Activated CD8-positive, alpha-beta T cell treated with anti-CD3 and anti-CD28 coated beads, Interleukin-2, amount 10 ng/mL, durations not matched to agents 7 days and 5 days (primary cell): Measurements from ENCODE around the gene SLC23A2. TPM values are rescaled to one million over a fixed set of nuclear protein-coding genes. Genes with fewer than 3 reads are reported as not detected.
"Not testable (repeated sequence)": the region's sequence is repeated elsewhere in the genome, so short reads cannot be mapped to it uniquely, and the experiment has no call there.

Experiments used
- ATAC-seq: fragments of 150-1000 bp; cut with Tn5 transposase; one replicate; pipeline ENCODE4 v1.10.0; 2021; ENCODE audit warnings: moderate library complexity
- CTCF ChIA-PET: fragments of 350-600 bp; sonication (Branson Sonifier 250); formaldehyde crosslinking; loops from one replicate; lab custom pipeline; 2021; ENCODE audit warnings: antibody characterized with exemption; lab: Charles Lee
- POLR2A ChIA-PET: fragments of 350-600 bp; sonication (Branson Sonifier 250); formaldehyde crosslinking; loops from one replicate; lab custom pipeline; 2021; ENCODE audit warnings: antibody characterized with exemption; lab: Charles Lee
- DNase-seq: peaks from one replicate; pipeline ENCODE4 v3.0.0-alpha.2; 2020
- H3K27ac Mint-ChIP-seq: one replicate; pipeline ENCODE4 v1.8.0; 2021; ENCODE audit warnings: mild to moderate bottlenecking, mixed read lengths
- H3K27me3 Mint-ChIP-seq: one replicate; pipeline ENCODE4 v1.8.0; 2021; ENCODE audit warnings: low read depth, mixed read lengths
- H3K36me3 Mint-ChIP-seq: one replicate; pipeline ENCODE4 v1.8.0; 2021; ENCODE audit warnings: low read depth, mixed read lengths
- H3K4me1 Mint-ChIP-seq: one replicate; pipeline ENCODE4 v1.8.0; 2021; ENCODE audit warnings: low read depth, mixed read lengths
- H3K4me3 Mint-ChIP-seq: one replicate; pipeline ENCODE4 v1.8.0; 2021; ENCODE audit warnings: mild to moderate bottlenecking, mixed read lengths
- H3K9me3 Mint-ChIP-seq: one replicate; pipeline ENCODE4 v1.8.0; 2022; ENCODE audit warnings: mixed read lengths; ENCODE audit not compliant: insufficient read depth
- total RNA-seq, 2 experiments: library from RNA; stranded (reverse); gene quantifications; one replicate each; pipeline ENCODE4 v1.2.3, GENCODE V29; 2021

Gene SLC23A2
- total RNA-seq, 2 experiments from 2014 or later, result 14.7 to 16.7 TPM

DNA sequence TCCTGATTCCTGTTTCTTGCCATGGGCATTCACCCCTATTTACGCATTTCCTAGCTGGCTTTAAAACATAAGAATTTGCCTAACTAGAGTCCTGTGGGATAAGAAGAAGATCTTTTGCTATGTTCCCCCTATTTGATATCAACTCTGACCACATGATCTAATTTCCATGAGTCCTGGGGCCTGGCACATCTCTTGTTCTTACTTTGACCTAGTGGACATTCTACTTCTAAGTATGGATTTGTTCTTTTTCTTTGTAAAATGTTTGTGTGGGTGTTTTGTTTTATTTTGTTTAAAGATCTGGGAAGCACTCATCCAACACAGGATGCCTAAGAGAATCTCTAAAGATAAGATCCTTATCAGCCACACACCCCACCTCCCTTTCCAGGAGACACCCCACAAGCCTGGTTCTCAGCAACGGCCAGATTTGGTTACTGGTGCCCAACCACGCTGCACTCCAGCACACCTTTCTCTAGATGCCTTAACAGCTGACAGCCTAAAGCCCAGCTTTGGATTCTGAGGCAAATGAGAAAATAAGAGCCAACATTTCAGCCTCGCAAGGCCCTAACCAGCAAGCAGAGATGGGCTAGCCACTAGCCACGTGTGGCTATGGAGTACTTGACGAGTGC is 74.7 kb downstream of the SLC23A2 start:
- Mint-ChIP-seq H3K27ac (no peak overlapping the region), H3K36me3 (peaks cover 10% of the 10 kb centered on the region), H3K4me1 (peaks cover 16% of the 10 kb centered on the region), H3K27me3 (no peaks in the 10 kb centered on the region), H3K4me3 (no peak overlapping the region), H3K9me3 (no peaks in the 10 kb centered on the region)
- POLR2A ChIA-PET, result no interaction called here
- CTCF ChIA-PET, result interaction anchor here (0.7 to 1.2 kb wide), 2 partner anchors 29 to 320 kb away, joined by 3 to 4 read pairs; no protein-coding TSS in a partner anchor
- DNase-seq (no peak), ATAC-seq (no peak)

- Mint-ChIP-seq H3K27ac (peak overlapping the region; percentile 7), H3K4me1 (peaks cover 16% of the 10 kb centered on the region), H3K36me3 (peaks cover 8% of the 10 kb centered on the region), H3K4me3 (no peak overlapping the region), H3K27me3 (no peaks in the 10 kb centered on the region), H3K9me3 (no peaks in the 10 kb centered on the region)
- ATAC-seq, result no peak
- DNase-seq, result no peak
- ChIA-PET POLR2A (no interaction called here), CTCF (interaction anchor here (0.7 kb wide), 1 partner anchor 320 kb away, joined by 3 read pairs; no protein-coding TSS in a partner anchor)
Observed at GRCh38 chr20:4925842-4926530, 75.3 kb downstream of the SLC23A2 start.

GRCh38 chr20:4924446-4924845 is 76.9 kb downstream of the SLC23A2 start:
- ChIA-PET POLR2A (no interaction called here), CTCF (no interaction called here)
- peak overlapping the region; percentile 31 for H3K27ac Mint-ChIP-seq
- no peaks in the 10 kb centered on the region for H3K27me3 Mint-ChIP-seq
- peaks cover 6% of the 10 kb centered on the region for H3K36me3 Mint-ChIP-seq
- no peak for ATAC-seq
- H3K4me1 Mint-ChIP-seq, result peaks cover 13% of the 10 kb centered on the region
- H3K9me3 Mint-ChIP-seq, result no peaks in the 10 kb centered on the region
- DNase-seq, result no peak
- no peak overlapping the region for H3K4me3 Mint-ChIP-seq

DNA sequence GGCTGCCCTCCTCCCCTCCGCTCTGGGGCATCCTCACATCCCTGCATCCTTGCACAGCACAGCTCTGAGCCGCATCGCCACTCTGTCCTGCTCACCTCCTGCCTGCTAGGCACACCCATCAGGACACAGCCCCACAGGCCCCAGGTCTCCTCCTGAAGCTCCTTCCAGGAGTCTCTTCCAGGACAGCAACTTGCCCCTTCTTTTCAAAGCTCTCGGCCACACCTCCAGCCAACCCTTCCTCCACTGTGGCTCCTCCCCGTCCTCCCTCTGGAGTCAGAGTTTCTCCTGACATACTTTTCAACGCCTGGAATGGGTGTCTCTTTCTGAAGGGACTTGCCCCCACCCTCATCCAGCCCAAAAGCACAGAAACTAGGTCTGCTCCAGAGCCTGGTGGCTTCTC is 77.3 kb downstream of the SLC23A2 start:
- CTCF ChIA-PET, result no interaction called here
- Mint-ChIP-seq H3K4me3 (no peak overlapping the region), H3K4me1 (peaks cover 13% of the 10 kb centered on the region), H3K27me3 (no peaks in the 10 kb centered on the region), H3K27ac (peak overlapping the region; percentile 31), H3K9me3 (no peaks in the 10 kb centered on the region), H3K36me3 (peaks cover 6% of the 10 kb centered on the region)
- POLR2A ChIA-PET, result no interaction called here
- ATAC-seq (no peak), DNase-seq (no peak)

DNA sequence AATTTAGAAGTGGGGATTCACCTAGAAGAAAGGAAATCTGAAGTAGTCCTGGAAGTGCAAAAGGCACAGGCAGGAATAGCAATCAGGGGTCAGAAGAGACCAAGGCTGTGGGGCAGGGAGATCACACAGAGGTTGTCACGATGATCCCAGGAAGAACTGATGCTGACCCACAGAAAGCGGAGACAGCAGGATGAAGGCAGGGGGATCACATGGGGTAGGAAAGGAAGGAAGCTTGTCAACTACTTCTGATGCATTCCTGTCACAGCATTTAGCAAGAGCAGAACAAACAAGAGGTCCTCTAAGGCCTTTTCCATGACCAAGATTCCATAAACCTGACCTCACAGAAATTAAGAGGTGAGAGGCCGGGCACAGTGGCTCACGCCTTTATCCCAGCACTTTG is 79.1 kb downstream of the SLC23A2 start:
- H3K4me3 Mint-ChIP-seq, result no peak overlapping the region
- DNase-seq (no peak), ATAC-seq (no peak)
- CTCF ChIA-PET, result no interaction called here
- peaks cover 7% of the 10 kb centered on the region for H3K4me1 Mint-ChIP-seq
- H3K36me3 Mint-ChIP-seq, result peaks cover 6% of the 10 kb centered on the region
- POLR2A ChIA-PET, result no interaction called here
- H3K9me3 Mint-ChIP-seq, result no peaks in the 10 kb centered on the region
- no peaks in the 10 kb centered on the region for H3K27me3 Mint-ChIP-seq
- no peak overlapping the region for H3K27ac Mint-ChIP-seq

DNA sequence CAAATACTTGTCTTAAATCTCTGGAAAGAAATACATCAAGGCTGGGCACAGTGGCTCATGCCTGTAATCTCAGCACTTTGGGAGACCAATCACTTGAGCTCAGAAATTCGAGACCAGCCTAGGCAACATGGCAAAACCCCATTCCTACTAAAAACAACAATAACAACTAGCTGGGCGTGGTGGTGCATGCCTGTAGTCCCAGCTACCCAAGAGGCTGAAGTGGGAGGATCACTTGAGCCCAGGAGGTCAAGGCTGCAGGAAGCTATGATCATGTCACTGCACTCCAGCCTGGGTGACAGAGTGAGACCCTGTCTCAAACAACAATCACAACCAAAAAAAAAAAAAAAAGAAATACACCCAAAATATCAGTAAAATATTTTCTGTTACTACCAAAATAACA is 80.0 kb downstream of the SLC23A2 start:
- POLR2A ChIA-PET, DNase-seq, H3K36me3 Mint-ChIP-seq, H3K4me3 Mint-ChIP-seq, H3K9me3 Mint-ChIP-seq, ATAC-seq, CTCF ChIA-PET, H3K27me3 Mint-ChIP-seq, H3K27ac Mint-ChIP-seq, H3K4me1 Mint-ChIP-seq: not testable (repeated sequence)

DNA sequence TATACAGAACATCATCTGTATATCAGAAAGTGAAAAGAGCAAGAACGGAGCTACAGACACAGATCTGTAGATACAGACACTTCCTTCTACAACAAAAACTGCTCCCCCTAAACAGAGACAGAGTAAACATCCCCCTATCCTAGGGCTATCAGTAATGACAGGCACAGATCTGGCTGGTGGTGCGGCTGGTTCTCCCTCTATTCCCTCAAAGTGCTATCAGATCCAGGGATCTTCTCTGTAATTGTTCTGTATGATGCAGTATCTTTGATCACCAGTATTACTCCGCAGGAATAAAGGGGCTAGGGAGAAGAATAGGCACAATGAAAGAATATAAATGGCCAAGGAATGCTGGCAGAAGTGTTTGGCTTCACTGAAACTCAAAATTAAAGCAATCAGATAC is 80.7 kb downstream of the SLC23A2 start:
- POLR2A ChIA-PET, result no interaction called here

GRCh38 chr20:4920131-4920530 is 81.2 kb downstream of the SLC23A2 start:
- Mint-ChIP-seq H3K9me3 (no peaks in the 10 kb centered on the region), H3K4me3 (no peak overlapping the region), H3K4me1 (no peaks in the 10 kb centered on the region), H3K36me3 (peaks cover 2% of the 10 kb centered on the region), H3K27ac (no peak overlapping the region), H3K27me3 (no peaks in the 10 kb centered on the region)
- CTCF ChIA-PET, result no interaction called here
- DNase-seq (no peak), ATAC-seq (no peak)
- POLR2A ChIA-PET, result no interaction called here

More for the DNA sequence above, 80.7 kb downstream of the SLC23A2 start:
- Mint-ChIP-seq H3K9me3 (no peaks in the 10 kb centered on the region), H3K27ac (no peak overlapping the region), H3K27me3 (no peaks in the 10 kb centered on the region), H3K4me3 (no peak overlapping the region), H3K4me1 (no peaks in the 10 kb centered on the region), H3K36me3 (peaks cover 5% of the 10 kb centered on the region)
- ATAC-seq (no peak), DNase-seq (no peak)
- CTCF ChIA-PET, result no interaction called here

DNA sequence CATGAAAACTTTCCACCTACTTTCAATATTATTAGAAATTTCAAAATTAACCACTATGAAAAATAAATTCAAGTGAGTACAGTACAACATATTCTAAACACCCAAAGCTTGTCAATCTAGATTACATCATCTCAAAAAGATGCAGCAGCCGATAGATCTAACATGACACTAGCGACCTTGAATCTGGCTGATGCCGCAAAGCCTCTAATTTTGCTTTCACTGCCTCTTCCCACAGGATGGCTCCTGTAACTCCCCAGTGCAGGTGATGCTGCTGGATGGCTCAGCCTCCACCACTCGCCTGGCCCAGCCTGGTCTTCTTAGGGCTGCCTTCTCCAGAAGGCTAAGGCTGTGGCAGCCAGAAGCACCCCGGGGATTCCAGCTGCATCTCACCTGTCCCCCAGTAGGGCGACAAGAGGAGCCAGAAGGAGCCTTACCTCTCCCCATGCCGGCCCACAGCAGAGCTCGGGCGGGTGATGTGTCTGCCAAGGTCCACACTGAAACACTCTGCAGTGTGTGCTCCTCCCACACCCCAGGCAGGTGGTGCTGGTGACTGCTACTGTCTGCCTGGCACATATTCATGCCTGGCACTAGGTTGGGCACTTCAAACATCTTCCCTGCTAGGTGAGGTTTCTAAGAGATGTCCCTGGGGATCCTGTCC is 82.1 kb downstream of the SLC23A2 start:
- Mint-ChIP-seq H3K27ac (no peak overlapping the region), H3K9me3 (no peaks in the 10 kb centered on the region)
- no peak for ATAC-seq

DNA sequence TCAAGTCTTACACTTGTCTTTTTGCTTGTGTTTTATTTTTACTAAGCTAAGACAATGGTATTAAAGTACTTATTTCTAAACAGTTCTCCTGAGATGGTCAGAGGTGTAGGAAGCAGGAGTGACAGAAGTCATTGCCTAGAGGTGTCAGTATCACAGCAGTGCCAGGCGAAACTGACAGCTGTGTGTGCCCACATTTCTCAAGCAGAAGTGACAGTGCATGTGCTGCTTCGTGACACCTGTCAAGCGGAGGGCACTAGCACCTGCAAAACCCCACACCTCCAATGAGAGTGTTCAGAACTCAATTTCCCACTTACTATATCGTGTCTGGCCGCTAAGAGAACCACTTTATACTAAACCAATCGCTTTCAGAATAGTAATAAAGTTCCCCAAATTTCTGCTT is 82.8 kb downstream of the SLC23A2 start:
- Mint-ChIP-seq H3K27ac (no peak overlapping the region), H3K4me1 (no peaks in the 10 kb centered on the region), H3K4me3 (no peak overlapping the region), H3K36me3 (peaks cover 2% of the 10 kb centered on the region), H3K9me3 (no peaks in the 10 kb centered on the region), H3K27me3 (no peaks in the 10 kb centered on the region)
- CTCF ChIA-PET, result interaction anchor here (1.5 kb wide), 1 partner anchor 37 kb away, joined by 7 read pairs; no protein-coding TSS in a partner anchor
- POLR2A ChIA-PET, result interaction anchor here (0.5 to 1.1 kb wide), 2 partner anchors 179 to 287 kb away, joined by 3 to 6 read pairs; no protein-coding TSS in a partner anchor
- no peak for DNase-seq
- no peak for ATAC-seq

More for the DNA sequence above, 82.1 kb downstream of the SLC23A2 start:
- DNase-seq, result no peak
- no peaks in the 10 kb centered on the region for H3K4me1 Mint-ChIP-seq
- CTCF ChIA-PET, result interaction anchor here (1.5 kb wide), 1 partner anchor 37 kb away, joined by 7 read pairs; no protein-coding TSS in a partner anchor
- no peak overlapping the region for H3K4me3 Mint-ChIP-seq
- POLR2A ChIA-PET, result interaction anchor here (0.5 kb wide), 1 partner anchor 286 kb away, joined by 6 read pairs; no protein-coding TSS in a partner anchor
- no peaks in the 10 kb centered on the region for H3K27me3 Mint-ChIP-seq
- H3K36me3 Mint-ChIP-seq, result peaks cover 2% of the 10 kb centered on the region

GRCh38 chr20:4916971-4917881 is 84.1 kb downstream of the SLC23A2 start:
- ChIA-PET CTCF (interaction anchor here (0.6 to 1.1 kb wide), 2 partner anchors 49 to 159 kb away, joined by 3 to 4 read pairs; no protein-coding TSS in a partner anchor), POLR2A (no interaction called here)
- Mint-ChIP-seq H3K9me3 (no peaks in the 10 kb centered on the region), H3K27ac (no peak overlapping the region), H3K4me1 (peaks cover 12% of the 10 kb centered on the region), H3K4me3 (no peak overlapping the region), H3K27me3 (no peaks in the 10 kb centered on the region), H3K36me3 (peaks cover 8% of the 10 kb centered on the region)
- DNase-seq (no peak), ATAC-seq (no peak)
